DMS153 (cell line): ENCODE data around the gene NDC80.

Experiments
- DNase-seq: peaks from one replicate; lab custom pipeline; 2025; lab: John Stamatoyannopoulos, UW

NDC80 gene

GRCh38 chr18:2559249-2559648 lies 12.1 kb upstream of the NDC80 start:
- no peak for DNase-seq

- no peak for DNase-seq
These were observed 7.0 kb upstream of the NDC80 start for GRCh38 chr18:2564373-2564772.

- DNase-seq = no peak
These were observed 3.2 kb upstream of the NDC80 start for GRCh38 chr18:2568129-2568528.

- no peak for DNase-seq
These were observed 2.8 kb upstream of the NDC80 start for GRCh38 chr18:2568605-2569004.

- DNase-seq = no peak
These were observed 1.8 kb upstream of the NDC80 start for GRCh38 chr18:2569338-2570207.

- no peak for DNase-seq
These were observed 571 bp upstream of the NDC80 start for GRCh38 chr18:2570772-2571199.

GRCh38 chr18:2572171-2572569 lies 813 bp downstream of the NDC80 start:
- no peak for DNase-seq

GRCh38 chr18:2572892-2573291 lies 1.5 kb downstream of the NDC80 start:
- DNase-seq = no peak

- DNase-seq = no peak
These were observed 2.1 kb downstream of the NDC80 start for GRCh38 chr18:2573408-2573807.

- DNase-seq = no peak
These were observed 16.4 kb downstream of the NDC80 start for GRCh38 chr18:2587788-2588187.

- DNase-seq = no peak
These were observed 17.4 kb downstream of the NDC80 start for GRCh38 chr18:2588666-2589344.

GRCh38 chr18:2589345-2590068 lies 18.1 kb downstream of the NDC80 start:
- no peak for DNase-seq

- DNase-seq = no peak
These were observed 18.9 kb downstream of the NDC80 start for GRCh38 chr18:2590303-2590702.

- DNase-seq = no peak
These were observed 26.3 kb downstream of the NDC80 start for GRCh38 chr18:2597639-2598038.

- no peak for DNase-seq
These were observed 31.5 kb downstream of the NDC80 start for GRCh38 chr18:2602844-2603243.

- DNase-seq = no peak
These were observed 35.0 kb downstream of the NDC80 start for GRCh38 chr18:2606335-2606734.

- no peak for DNase-seq
These were observed 38.2 kb downstream of the NDC80 start for GRCh38 chr18:2609604-2610003.

- DNase-seq = no peak
These were observed 39.2 kb downstream of the NDC80 start for GRCh38 chr18:2610549-2610948.

GRCh38 chr18:2612996-2613395 lies 41.6 kb downstream of the NDC80 start:
- DNase-seq = no peak

- no peak for DNase-seq
These were observed 46.1 kb downstream of the NDC80 start for GRCh38 chr18:2617401-2617998.

- no peak for DNase-seq
These were observed 46.7 kb downstream of the NDC80 start for GRCh38 chr18:2618009-2618408.

- DNase-seq = no peak
These were observed 53.9 kb downstream of the NDC80 start for GRCh38 chr18:2625217-2625616.
